GM12875 (cell line): ENCODE measurements around the gene THSD4.

Experiments used
- H3K4me3 ChIP-seq: one replicate; pipeline ENCODE4 v1.5.1; 2011; ENCODE audit warnings: low read depth, low read length, control low read depth
- TF ChIP-seq, protein P1 (sequence below): IDR thresholded peaks from 2 replicates; pipeline ENCODE4 v1.5.1; 2011; ENCODE audit warnings: low read depth, mild to moderate bottlenecking, control low read depth, inconsistent platforms, low read length, moderate library complexity, borderline replicate concordance; ENCODE audit not compliant: insufficient read depth

The THSD4 gene

GRCh38 chr15:71114066-71114680 is 1.1 kb upstream of the THSD4 start:
- TF ChIP-seq, protein P1, sequence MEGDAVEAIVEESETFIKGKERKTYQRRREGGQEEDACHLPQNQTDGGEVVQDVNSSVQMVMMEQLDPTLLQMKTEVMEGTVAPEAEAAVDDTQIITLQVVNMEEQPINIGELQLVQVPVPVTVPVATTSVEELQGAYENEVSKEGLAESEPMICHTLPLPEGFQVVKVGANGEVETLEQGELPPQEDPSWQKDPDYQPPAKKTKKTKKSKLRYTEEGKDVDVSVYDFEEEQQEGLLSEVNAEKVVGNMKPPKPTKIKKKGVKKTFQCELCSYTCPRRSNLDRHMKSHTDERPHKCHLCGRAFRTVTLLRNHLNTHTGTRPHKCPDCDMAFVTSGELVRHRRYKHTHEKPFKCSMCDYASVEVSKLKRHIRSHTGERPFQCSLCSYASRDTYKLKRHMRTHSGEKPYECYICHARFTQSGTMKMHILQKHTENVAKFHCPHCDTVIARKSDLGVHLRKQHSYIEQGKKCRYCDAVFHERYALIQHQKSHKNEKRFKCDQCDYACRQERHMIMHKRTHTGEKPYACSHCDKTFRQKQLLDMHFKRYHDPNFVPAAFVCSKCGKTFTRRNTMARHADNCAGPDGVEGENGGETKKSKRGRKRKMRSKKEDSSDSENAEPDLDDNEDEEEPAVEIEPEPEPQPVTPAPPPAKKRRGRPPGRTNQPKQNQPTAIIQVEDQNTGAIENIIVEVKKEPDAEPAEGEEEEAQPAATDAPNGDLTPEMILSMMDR, result no peak
- no peak overlapping the region for H3K4me3 ChIP-seq

GRCh38 chr15:71115567-71116351 is 488 bp downstream of the THSD4 start:
- TF ChIP-seq, protein P1, result no peak
- peak overlapping the region; percentile 41 for H3K4me3 ChIP-seq

GRCh38 chr15:71116366-71116765 is 1.1 kb downstream of the THSD4 start:
- TF ChIP-seq, protein P1, result no peak
- no peak overlapping the region for H3K4me3 ChIP-seq

- H3K4me3 ChIP-seq, result no peak overlapping the region
- TF ChIP-seq, protein P1, result no peak
Measured at GRCh38 chr15:71116942-71117341, 1.7 kb downstream of the THSD4 start.

GRCh38 chr15:71117714-71118305 is 2.5 kb downstream of the THSD4 start:
- TF ChIP-seq, protein P1, result no peak
- H3K4me3 ChIP-seq, result no peak overlapping the region

GRCh38 chr15:71118345-71118744 is 3.1 kb downstream of the THSD4 start:
- no peak overlapping the region for H3K4me3 ChIP-seq
- TF ChIP-seq, protein P1, result no peak
